DND-41 (cell line): ENCODE results near the gene RHOJ.

ENCODE experiments used
- EZH2 ChIP-seq: IDR thresholded peaks from 3 replicates; pipeline ENCODE4 v1.6.1; 2012; ENCODE audit warnings: borderline replicate concordance, low read depth, mild to moderate bottlenecking, moderate library complexity, low read length, inconsistent platforms; ENCODE audit not compliant: severe bottlenecking
- TF ChIP-seq, protein P1 (sequence below): IDR thresholded peaks from 2 replicates; pipeline ENCODE4 v1.5.1; 2012; ENCODE audit warnings: borderline replicate concordance, low read length, moderate library complexity, mild to moderate bottlenecking; ENCODE audit not compliant: poor library complexity, severe bottlenecking; ENCODE audit errors: extremely low read depth

DNA sequence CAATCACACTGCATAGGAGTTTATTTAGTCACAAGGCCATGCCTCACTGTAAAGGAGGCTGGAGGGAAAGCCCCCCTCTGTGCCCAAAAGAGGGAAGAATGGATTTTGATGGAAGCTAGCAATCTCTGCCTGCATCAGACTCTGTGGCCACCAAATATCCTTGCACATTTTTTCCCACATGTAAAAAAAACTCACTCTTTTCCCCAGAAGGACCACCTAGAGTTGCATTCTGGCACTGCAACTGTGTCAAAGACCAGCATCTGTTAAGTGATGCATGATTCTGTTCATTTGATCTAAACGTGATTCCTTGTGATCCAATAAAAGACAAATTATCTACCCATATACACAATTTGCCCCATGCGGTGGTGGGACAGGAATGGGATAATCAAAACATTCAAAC lies 8.0 kb downstream of the RHOJ start:
- TF ChIP-seq, protein P1, sequence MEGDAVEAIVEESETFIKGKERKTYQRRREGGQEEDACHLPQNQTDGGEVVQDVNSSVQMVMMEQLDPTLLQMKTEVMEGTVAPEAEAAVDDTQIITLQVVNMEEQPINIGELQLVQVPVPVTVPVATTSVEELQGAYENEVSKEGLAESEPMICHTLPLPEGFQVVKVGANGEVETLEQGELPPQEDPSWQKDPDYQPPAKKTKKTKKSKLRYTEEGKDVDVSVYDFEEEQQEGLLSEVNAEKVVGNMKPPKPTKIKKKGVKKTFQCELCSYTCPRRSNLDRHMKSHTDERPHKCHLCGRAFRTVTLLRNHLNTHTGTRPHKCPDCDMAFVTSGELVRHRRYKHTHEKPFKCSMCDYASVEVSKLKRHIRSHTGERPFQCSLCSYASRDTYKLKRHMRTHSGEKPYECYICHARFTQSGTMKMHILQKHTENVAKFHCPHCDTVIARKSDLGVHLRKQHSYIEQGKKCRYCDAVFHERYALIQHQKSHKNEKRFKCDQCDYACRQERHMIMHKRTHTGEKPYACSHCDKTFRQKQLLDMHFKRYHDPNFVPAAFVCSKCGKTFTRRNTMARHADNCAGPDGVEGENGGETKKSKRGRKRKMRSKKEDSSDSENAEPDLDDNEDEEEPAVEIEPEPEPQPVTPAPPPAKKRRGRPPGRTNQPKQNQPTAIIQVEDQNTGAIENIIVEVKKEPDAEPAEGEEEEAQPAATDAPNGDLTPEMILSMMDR = peak; percentile 15
- TF ChIP-seq EZH2 = no peak
